IMR-90 (cell line): ENCODE measurements around the gene LIX1. TPM values are rescaled to one million over a fixed set of nuclear protein-coding genes. Genes with fewer than 3 reads are reported as not detected.

Experiments
- ATAC-seq: fragments of 200-7000 bp; cut with Tn5 transposase; 2 replicates; pipeline ENCODE4 v1.9.1; 2020; ENCODE audit warnings: low read depth, mild to moderate bottlenecking, moderate library complexity
- BruUV-seq: library from RNA; stranded (reverse); fragments of 400-500 nt; replicated peaks from 2 replicates; lab custom pipeline; 2021; lab: Mats Ljungman, UMichigan
- CTCF ChIA-PET: fragments of 300-600 bp; formaldehyde crosslinking; extraction: SDS; loops from one replicate; lab custom pipeline; 2021; ENCODE audit warnings: antibody characterized with exemption; lab: Yijun Ruan, JAX
- POLR2A ChIA-PET: fragments of 300-600 bp; sonication (Branson Sonifier 250); formaldehyde crosslinking; loops from one replicate; lab custom pipeline; 2022; ENCODE audit warnings: antibody characterized with exemption; ENCODE audit not compliant: unreplicated experiment; lab: Charles Lee
- DNase-seq: peaks from one replicate; pipeline ENCODE4 v3.0.0; 2013
- H2AFZ ChIP-seq: replicated peaks from 2 replicates; pipeline ENCODE3; 2013; ENCODE audit warnings: low read length, mild to moderate bottlenecking; ENCODE audit not compliant: poor library complexity
- H2AK5ac ChIP-seq: 2 replicates; pipeline ENCODE4 v1.6.1; 2013; ENCODE audit warnings: low read depth, low read length, inconsistent platforms
- H2AK9ac ChIP-seq: replicated peaks from 2 replicates; pipeline ENCODE3; 2013; ENCODE audit warnings: mild to moderate bottlenecking, low read depth, low read length, moderate library complexity; ENCODE audit not compliant: poor library complexity
- H2BK120ac ChIP-seq: 2 replicates; pipeline ENCODE4 v1.6.1; 2013; ENCODE audit warnings: low read depth, low read length, inconsistent platforms
- H2BK15ac ChIP-seq: 3 replicates; pipeline ENCODE4 v1.6.1; 2013; ENCODE audit warnings: low read depth, low read length, inconsistent platforms
- H2BK20ac ChIP-seq: 2 replicates; pipeline ENCODE4 v1.6.1; 2013; ENCODE audit warnings: low read depth, mild to moderate bottlenecking, inconsistent platforms, low read length, moderate library complexity
- H2BK5ac ChIP-seq: 2 replicates; pipeline ENCODE4 v1.6.1; 2013; ENCODE audit warnings: mild to moderate bottlenecking, low read depth, low read length, inconsistent platforms; ENCODE audit not compliant: poor library complexity, severe bottlenecking
- H3K14ac ChIP-seq: replicated peaks from 2 replicates; pipeline ENCODE4 v1.6.1; 2013; ENCODE audit warnings: low read depth, low read length, inconsistent platforms
- H3K18ac ChIP-seq: 2 replicates; pipeline ENCODE4 v1.6.1; 2013; ENCODE audit warnings: low read depth, low read length, control low read depth
- H3K23ac ChIP-seq: 2 replicates; pipeline ENCODE4 v1.6.1; 2013; ENCODE audit warnings: low read depth, low read length, inconsistent platforms
- H3K27ac ChIP-seq: 2 replicates; pipeline ENCODE4 v1.5.1; 2013; ENCODE audit warnings: mild to moderate bottlenecking, control low read depth, low read length; ENCODE audit not compliant: insufficient read depth
- H3K27me3 ChIP-seq: 2 replicates; pipeline ENCODE4 v1.6.1; 2013; ENCODE audit warnings: low read length; ENCODE audit not compliant: control insufficient read depth, insufficient read depth
- H3K36me3 ChIP-seq: 2 replicates; pipeline ENCODE4 v1.6.1; 2013; ENCODE audit warnings: low read length, mixed read lengths; ENCODE audit not compliant: control insufficient read depth, insufficient read depth
- H3K4ac ChIP-seq: 2 replicates; pipeline ENCODE4 v1.6.1; 2013; ENCODE audit warnings: low read depth, low read length, inconsistent platforms
- H3K4me1 ChIP-seq: 2 replicates; pipeline ENCODE4 v1.6.1; 2013; ENCODE audit warnings: low read length, mixed read lengths; ENCODE audit not compliant: control insufficient read depth, insufficient read depth
- H3K4me2 ChIP-seq: 2 replicates; pipeline ENCODE4 v1.6.1; 2013; ENCODE audit warnings: low read depth, mild to moderate bottlenecking, control low read depth, low read length, moderate library complexity
- H3K4me3 ChIP-seq: 2 replicates; pipeline ENCODE4 v1.5.1; 2013; ENCODE audit warnings: low read depth, mild to moderate bottlenecking, control low read depth, low read length, moderate library complexity; ENCODE audit not compliant: insufficient read depth
- H3K56ac ChIP-seq: 2 replicates; pipeline ENCODE4 v1.6.1; 2013; ENCODE audit warnings: low read length, inconsistent platforms; ENCODE audit not compliant: insufficient read depth; ENCODE audit errors: extremely low read depth
- H3K79me1 ChIP-seq, 2 experiments: 2 replicates each; pipeline ENCODE4 v1.6.1; 2013; ENCODE audit warnings: low read length in 2 of 2, inconsistent platforms in 1 of 2, low read depth in 1 of 2
- H3K9ac ChIP-seq: 2 replicates; pipeline ENCODE4 v1.6.1; 2013; ENCODE audit warnings: low read depth, low read length, control low read depth
- H3K9me1 ChIP-seq: 2 replicates; pipeline ENCODE4 v1.6.1; 2013; ENCODE audit warnings: low read length, inconsistent platforms; ENCODE audit not compliant: insufficient read depth
- H3K9me3 ChIP-seq: 2 replicates; pipeline ENCODE4 v1.6.1; 2013; ENCODE audit warnings: low read length; ENCODE audit not compliant: control insufficient read depth, insufficient read depth
- H4K20me1 ChIP-seq: 2 replicates; pipeline ENCODE4 v1.6.1; 2013; ENCODE audit warnings: low read length, inconsistent platforms; ENCODE audit not compliant: insufficient read depth
- H4K5ac ChIP-seq: 2 replicates; pipeline ENCODE4 v1.6.1; 2013; ENCODE audit warnings: mild to moderate bottlenecking, low read depth, low read length, control low read depth
- H4K8ac ChIP-seq, 2 experiments: 2 replicates each; pipeline ENCODE4 v1.6.1; 2013; ENCODE audit warnings: low read depth in 2 of 2, low read length in 2 of 2, control low read depth in 1 of 2, inconsistent platforms in 1 of 2
- H4K91ac ChIP-seq: 2 replicates; pipeline ENCODE4 v1.6.1; 2013; ENCODE audit warnings: low read depth, low read length, inconsistent platforms; ENCODE audit not compliant: insufficient read depth
- CEBPB ChIP-seq: IDR thresholded peaks from 2 replicates; pipeline ENCODE4 v1.6.1; 2012; ENCODE audit warnings: low read depth, low read length, improper control_type of control experiment
- CTCF ChIP-seq: conservative IDR thresholded peaks from 2 replicates; pipeline ENCODE4 v1.5.1; 2012; ENCODE audit warnings: mild to moderate bottlenecking, low read depth, low read length, improper control_type of control experiment
- FOS ChIP-seq: fragments of 150-350 bp; IDR thresholded peaks from 2 replicates; pipeline ENCODE4 v1.6.1; 2016; ENCODE audit warnings: low read depth, low read length
- MAFK ChIP-seq: IDR thresholded peaks from 2 replicates; pipeline ENCODE4 v1.6.1; 2012; ENCODE audit warnings: low read depth, low read length, improper control_type of control experiment
- MAZ ChIP-seq: IDR thresholded peaks from 2 replicates; pipeline ENCODE4 v1.6.1; 2012; ENCODE audit warnings: low read depth, mild to moderate bottlenecking, low read length, improper control_type of control experiment, moderate library complexity, borderline replicate concordance
- RFX5 ChIP-seq: IDR thresholded peaks from 2 replicates; pipeline ENCODE4 v1.8.0; 2012; ENCODE audit warnings: low read depth, mild to moderate bottlenecking, low read length, moderate library complexity
- SMC3 ChIP-seq: fragments of 150-350 bp; IDR thresholded peaks from 2 replicates; pipeline ENCODE4 v1.6.1; 2016; ENCODE audit warnings: low read depth, mild to moderate bottlenecking, antibody characterized with exemption, low read length, moderate library complexity
- WGBS, 2 experiments: methylation state at CpG; one replicate each; pipeline versions ENCODE4 v1.1.5 to v1.1.7; 2013; ENCODE audit warnings: missing lambda C conversion rate in 2 of 2; ENCODE audit not compliant: insufficient read length in 1 of 2; ENCODE audit errors: extremely low coverage in 2 of 2; 5-methylcytosine and 5-hydroxymethylcytosine counted together
- dilution Hi-C: fragments of 300-500 bp; cut with HindIII; formaldehyde crosslinking; loops from one replicate; pipeline ENCODE4 v1.14.3; 2018; ENCODE audit warnings: low sequenced_read_pairs; ENCODE audit not compliant: unreplicated experiment
- in situ Hi-C: fragments of 300-500 bp; cut with MboI; formaldehyde crosslinking; loops from 3 replicates; pipeline ENCODE4 v1.14.3; 2019; ENCODE audit warnings: low sequenced_read_pairs, inconsistent platforms, mixed read lengths
- intact Hi-C: fragments of 100-400 bp; cut with micrococcal nuclease; formaldehyde crosslinking; loops from 2 replicates; pipeline ENCODE4 v1.10.0; 2022
- polyA plus RNA-seq, 3 experiments: library from polyadenylated mRNA; depleted of rRNA; stranded (reverse); fragments of >200 nt; gene quantifications; 2 replicates each; pipeline ENCODE4 v1.2.3, GENCODE V29; 2012; ENCODE audit warnings: low replicate concordance in 1 of 3
- total RNA-seq: library from RNA; depleted of rRNA; stranded (reverse); fragments of >200 nt; gene quantifications from 2 replicates; pipeline ENCODE4 v1.2.3, GENCODE V29; 2012
- TF ChIP-seq, protein P1 (sequence below): fragments of 150-350 bp; IDR thresholded peaks from 2 replicates; pipeline ENCODE4 v1.6.1; 2016; ENCODE audit warnings: low read depth, mild to moderate bottlenecking, low read length, moderate library complexity, borderline replicate concordance

LIX1 gene
- total and polyA plus RNA-seq, 2 of the 4 experiments (the other 2 are of a cell fraction): not detected

DNA sequence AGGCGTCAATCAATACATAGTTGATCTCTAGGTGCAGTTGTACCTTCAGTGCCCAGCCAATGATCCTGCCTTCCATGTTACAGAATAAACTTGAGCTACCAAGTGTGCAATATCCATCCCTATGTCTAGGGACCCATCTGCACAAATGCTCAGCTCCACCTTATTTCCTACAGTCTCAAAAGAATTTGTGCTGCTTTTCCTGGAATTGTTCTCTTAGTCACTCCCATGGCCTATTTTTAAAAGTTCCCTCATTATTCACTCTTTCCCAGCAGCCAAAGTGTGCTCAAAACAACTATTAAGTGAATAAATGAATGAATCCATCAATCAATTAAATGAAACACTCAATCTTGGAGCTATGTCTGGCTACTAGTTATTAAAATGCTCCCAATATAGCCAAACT is 14.7 kb downstream of the LIX1 start:
- H3K9me1 ChIP-seq: no peaks in the 10 kb centered on the region; the same call in 1 of the 2 replicates
- H2BK15ac ChIP-seq: no peak overlapping the region
- no peak overlapping the region for H4K8ac ChIP-seq
- H3K14ac ChIP-seq: no peak overlapping the region
- TF ChIP-seq FOS: no peak
- TF ChIP-seq MAFK: no peak
- no peak for TF ChIP-seq RFX5
- no peak for TF ChIP-seq MAZ
- no peak for TF ChIP-seq SMC3
- TF ChIP-seq CTCF: no peak
- TF ChIP-seq, protein P1, sequence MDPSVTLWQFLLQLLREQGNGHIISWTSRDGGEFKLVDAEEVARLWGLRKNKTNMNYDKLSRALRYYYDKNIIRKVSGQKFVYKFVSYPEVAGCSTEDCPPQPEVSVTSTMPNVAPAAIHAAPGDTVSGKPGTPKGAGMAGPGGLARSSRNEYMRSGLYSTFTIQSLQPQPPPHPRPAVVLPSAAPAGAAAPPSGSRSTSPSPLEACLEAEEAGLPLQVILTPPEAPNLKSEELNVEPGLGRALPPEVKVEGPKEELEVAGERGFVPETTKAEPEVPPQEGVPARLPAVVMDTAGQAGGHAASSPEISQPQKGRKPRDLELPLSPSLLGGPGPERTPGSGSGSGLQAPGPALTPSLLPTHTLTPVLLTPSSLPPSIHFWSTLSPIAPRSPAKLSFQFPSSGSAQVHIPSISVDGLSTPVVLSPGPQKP: no peak
- no peak for TF ChIP-seq CEBPB
- H3K9ac ChIP-seq: no peak overlapping the region
- no peak overlapping the region for H4K5ac ChIP-seq
- H4K20me1 ChIP-seq: no peaks in the 10 kb centered on the region
- no peak overlapping the region for H2BK120ac ChIP-seq
- H2AK9ac ChIP-seq: no peak overlapping the region
- dilution Hi-C loops: no loop called here
- H2BK5ac ChIP-seq: no peak overlapping the region
- intact Hi-C loops: no loop called here
- H3K27me3 ChIP-seq: peaks cover 43% of the 10 kb centered on the region
- in situ Hi-C loops: no loop called here
- no peak overlapping the region for H3K4ac ChIP-seq
- no peak overlapping the region for H2AK5ac ChIP-seq
- no peak overlapping the region for H3K56ac ChIP-seq
- no peak overlapping the region for H3K4me3 ChIP-seq
- no peaks in the 10 kb centered on the region for H3K36me3 ChIP-seq
- no TSS peak for BruUV-seq
- no peak overlapping the region for H2AFZ ChIP-seq
- no peak overlapping the region; the same call in 1 of the 2 replicates for H3K23ac ChIP-seq
- H3K27ac ChIP-seq: no peak overlapping the region
- no peaks in the 10 kb centered on the region for H3K79me1 ChIP-seq
- DNase-seq (no peak), ATAC-seq (no peak)
- POLR2A ChIA-PET: no interaction called here
- H3K4me1 ChIP-seq: no peaks in the 10 kb centered on the region
- no peak overlapping the region for H2BK20ac ChIP-seq
- no peaks in the 10 kb centered on the region for H3K9me3 ChIP-seq
- no peak overlapping the region for H3K18ac ChIP-seq
- no peak overlapping the region for H3K4me2 ChIP-seq
- CTCF ChIA-PET: interaction anchor here (1.0 kb wide), 1 partner anchor 15 kb away, joined by 3 read pairs; the partner anchor contains the start of gene LIX1
- no peak overlapping the region for H4K91ac ChIP-seq
- 80% methylated on average over 1 of the region's 1 CpG; no CpG with 5 or more reads in 1 of the 2 experiments for WGBS, 2 experiments
